ENCODE data around the gene CPXM1. TPM values are rescaled to one million over a fixed set of nuclear protein-coding genes. Genes with fewer than 3 reads are reported as not detected.

CPXM1 gene
- total and polyA plus RNA-seq, 4 donors, result 0.08 to 5.5 (median 0.16) TPM

DNA sequence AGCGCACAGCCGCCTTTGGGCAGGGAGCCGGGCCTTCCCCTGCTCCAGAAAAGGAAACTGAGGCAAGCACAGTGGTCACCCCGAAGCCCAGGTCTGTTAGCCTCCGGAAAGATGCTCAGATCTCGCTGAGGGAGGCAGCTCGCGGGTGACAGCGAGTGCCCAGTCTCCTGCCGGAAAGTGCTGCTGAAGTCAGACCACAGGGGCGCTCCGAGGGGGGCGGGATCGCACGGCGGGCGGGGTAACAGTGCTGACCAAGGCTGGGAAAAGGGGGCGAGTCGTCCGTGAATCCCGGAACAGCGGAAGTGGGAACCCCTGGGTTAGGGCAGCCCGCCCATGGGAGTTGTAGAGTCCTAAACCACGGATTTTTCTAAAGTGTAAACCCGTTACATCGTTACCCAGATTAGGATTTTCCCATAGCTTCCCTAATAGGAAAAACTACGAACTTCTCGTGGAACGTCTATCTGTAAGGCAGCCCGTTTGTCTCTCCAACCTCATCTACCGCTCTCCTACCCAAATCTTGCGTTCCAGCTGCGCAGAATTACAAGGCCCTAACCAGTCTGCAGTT lies 40.6 kb upstream of the CPXM1 start:
- Histone ChIP-seq H3K4me1 (ENCODE audit: control insufficient read depth in 4 of 4, insufficient read depth in 4 of 4, low read length in 3 of 4) (peaks cover 9 to 16% (median 13%) of the 10 kb centered on the region in 4 donors), H3K36me3 (ENCODE audit: control insufficient read depth in 4 of 4, insufficient read depth in 3 of 4, low read depth in 1 of 4, low read length in 3 of 4) (peaks cover 0 to 8% (median 3%) of the 10 kb centered on the region in 4 donors), H3K9me3 (ENCODE audit: control insufficient read depth in 4 of 4, low read length in 3 of 4) (no peaks in the 10 kb centered on the region), H3K4me3 (ENCODE audit: low read depth in 1 of 3, low read length in 3 of 3) (peak overlapping the region; percentile 88 to 98 (median 90)), H3K27me3 (ENCODE audit: control insufficient read depth in 4 of 4, insufficient read depth in 4 of 4, low read length in 3 of 4) (no peaks in the 10 kb centered on the region), H3K9ac (ENCODE audit: low read depth in 1 of 2, low read length in 2 of 2) (peak overlapping the region; percentile 29 to 49), H3K27ac (ENCODE audit: low read depth in 1 of 2, low read length in 2 of 2) (peak overlapping the region; percentile 67 to 75)
- WGBS, result 6% methylated on average over 33 of the region's 33 CpGs
- no peak for TF ChIP-seq HNF4G (IDR thresholded peaks at IDR 0.05)
- no peak for TF ChIP-seq NR2F2 (IDR thresholded peaks at IDR 0.05)
- no peak for TF ChIP-seq FOXA2 (IDR thresholded peaks at IDR 0.05)
- TF ChIP-seq, protein P1, sequence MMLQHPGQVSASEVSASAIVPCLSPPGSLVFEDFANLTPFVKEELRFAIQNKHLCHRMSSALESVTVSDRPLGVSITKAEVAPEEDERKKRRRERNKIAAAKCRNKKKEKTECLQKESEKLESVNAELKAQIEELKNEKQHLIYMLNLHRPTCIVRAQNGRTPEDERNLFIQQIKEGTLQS (IDR thresholded peaks at IDR 0.05), result no peak
- no peak for TF ChIP-seq FOXA1 (IDR thresholded peaks at IDR 0.05)
- TF ChIP-seq RAD21 (IDR thresholded peaks at IDR 0.05), result peak in 1 of 2 donors; percentile 10
- TF ChIP-seq, protein P2, sequence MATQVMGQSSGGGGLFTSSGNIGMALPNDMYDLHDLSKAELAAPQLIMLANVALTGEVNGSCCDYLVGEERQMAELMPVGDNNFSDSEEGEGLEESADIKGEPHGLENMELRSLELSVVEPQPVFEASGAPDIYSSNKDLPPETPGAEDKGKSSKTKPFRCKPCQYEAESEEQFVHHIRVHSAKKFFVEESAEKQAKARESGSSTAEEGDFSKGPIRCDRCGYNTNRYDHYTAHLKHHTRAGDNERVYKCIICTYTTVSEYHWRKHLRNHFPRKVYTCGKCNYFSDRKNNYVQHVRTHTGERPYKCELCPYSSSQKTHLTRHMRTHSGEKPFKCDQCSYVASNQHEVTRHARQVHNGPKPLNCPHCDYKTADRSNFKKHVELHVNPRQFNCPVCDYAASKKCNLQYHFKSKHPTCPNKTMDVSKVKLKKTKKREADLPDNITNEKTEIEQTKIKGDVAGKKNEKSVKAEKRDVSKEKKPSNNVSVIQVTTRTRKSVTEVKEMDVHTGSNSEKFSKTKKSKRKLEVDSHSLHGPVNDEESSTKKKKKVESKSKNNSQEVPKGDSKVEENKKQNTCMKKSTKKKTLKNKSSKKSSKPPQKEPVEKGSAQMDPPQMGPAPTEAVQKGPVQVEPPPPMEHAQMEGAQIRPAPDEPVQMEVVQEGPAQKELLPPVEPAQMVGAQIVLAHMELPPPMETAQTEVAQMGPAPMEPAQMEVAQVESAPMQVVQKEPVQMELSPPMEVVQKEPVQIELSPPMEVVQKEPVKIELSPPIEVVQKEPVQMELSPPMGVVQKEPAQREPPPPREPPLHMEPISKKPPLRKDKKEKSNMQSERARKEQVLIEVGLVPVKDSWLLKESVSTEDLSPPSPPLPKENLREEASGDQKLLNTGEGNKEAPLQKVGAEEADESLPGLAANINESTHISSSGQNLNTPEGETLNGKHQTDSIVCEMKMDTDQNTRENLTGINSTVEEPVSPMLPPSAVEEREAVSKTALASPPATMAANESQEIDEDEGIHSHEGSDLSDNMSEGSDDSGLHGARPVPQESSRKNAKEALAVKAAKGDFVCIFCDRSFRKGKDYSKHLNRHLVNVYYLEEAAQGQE (IDR thresholded peaks at IDR 0.05), result no peak
- DNase-seq (ENCODE audit: low spot score), result peak; percentile 62

DNA sequence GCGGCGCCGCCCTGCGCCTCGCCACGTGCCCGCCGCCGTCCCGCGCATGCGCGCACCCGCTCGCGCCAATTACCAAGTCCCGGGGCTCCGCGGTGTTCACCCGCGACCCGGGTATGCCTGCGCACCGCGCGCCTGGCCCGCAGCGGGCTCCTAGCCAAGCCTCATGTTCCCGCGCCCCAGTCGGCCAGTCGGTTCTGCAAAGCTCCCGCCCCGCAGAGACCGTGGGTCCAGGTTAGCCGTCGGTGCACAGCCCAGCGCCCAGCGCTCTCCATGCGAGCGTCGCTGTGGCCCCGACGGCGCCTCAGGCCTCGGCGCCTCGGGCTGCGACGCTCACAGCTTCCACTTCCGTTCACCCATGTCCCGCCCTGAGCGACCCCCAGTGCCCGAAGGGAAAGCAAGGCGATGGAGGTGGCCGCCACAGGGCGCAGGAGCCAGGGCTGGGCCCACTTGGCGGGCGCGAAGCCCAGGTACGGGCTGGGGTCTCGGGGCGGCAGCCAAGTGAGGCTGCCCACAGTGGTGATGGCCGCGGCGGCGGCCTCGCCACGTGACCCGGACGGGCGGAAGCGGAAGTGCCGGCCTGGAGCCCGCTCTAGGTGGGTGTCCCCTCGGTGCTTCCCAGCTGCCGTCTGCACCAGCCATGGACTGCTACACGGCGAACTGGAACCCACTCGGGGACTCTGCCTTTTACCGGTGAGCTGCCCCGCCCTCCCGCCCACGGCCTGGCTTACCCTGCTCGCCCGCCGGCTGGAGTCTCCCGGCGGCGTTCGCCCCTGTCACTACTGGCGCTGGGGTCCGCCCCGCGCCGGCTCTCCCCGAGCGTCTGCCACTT lies 39.9 kb upstream of the CPXM1 start, which contains the start of the genes PCED1A and VPS16:
PCED1A (minus strand) TSS at position 518 of the 829 bp plus-strand sequence. CDS start 743 bp downstream, outside the sequence.
VPS16 (plus strand) TSS at position 608 of the 829 bp plus-strand sequence; CDS start at position 638, 30 bp downstream.
- no peaks in the 10 kb centered on the region for H3K27me3 ChIP-seq (ENCODE audit: control insufficient read depth in 4 of 4, insufficient read depth in 4 of 4, low read length in 3 of 4)
- H3K9ac ChIP-seq (ENCODE audit: low read depth in 1 of 2, low read length in 2 of 2), result peak within 1 kb of the TSS; percentile 74 to 96
- DNase-seq (ENCODE audit: low spot score), result peak; percentile 87
- no peaks in the 10 kb centered on the region for H3K9me3 ChIP-seq (ENCODE audit: control insufficient read depth in 4 of 4, low read length in 3 of 4)
- peaks cover 9 to 16% (median 13%) of the 10 kb centered on the region in 4 donors for H3K4me1 ChIP-seq (ENCODE audit: control insufficient read depth in 4 of 4, insufficient read depth in 4 of 4, low read length in 3 of 4)
- peak within 1 kb of the TSS; percentile 87 to 93 for H3K27ac ChIP-seq (ENCODE audit: low read depth in 1 of 2, low read length in 2 of 2)
- H3K36me3 ChIP-seq (ENCODE audit: control insufficient read depth in 4 of 4, insufficient read depth in 3 of 4, low read depth in 1 of 4, low read length in 3 of 4), result peaks cover 0 to 9% (median 4%) of the 10 kb centered on the region in 4 donors
- WGBS, result 7% methylated on average over 98 of the region's 98 CpGs
- TF ChIP-seq GABPA (IDR thresholded peaks at IDR 0.05 in 1 of 2, conservative IDR thresholded peaks at IDR 0.05 in 1 of 2), result peak; percentile 80 to 94
- TF ChIP-seq, protein P3, sequence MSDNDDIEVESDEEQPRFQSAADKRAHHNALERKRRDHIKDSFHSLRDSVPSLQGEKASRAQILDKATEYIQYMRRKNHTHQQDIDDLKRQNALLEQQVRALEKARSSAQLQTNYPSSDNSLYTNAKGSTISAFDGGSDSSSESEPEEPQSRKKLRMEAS (IDR thresholded peaks at IDR 0.05), result no peak
- TF ChIP-seq YY1 (IDR thresholded peaks at IDR 0.05), result peak; percentile 98
- H3K4me3 ChIP-seq (ENCODE audit: low read depth in 1 of 3, low read length in 3 of 3), result peak within 1 kb of the TSS; percentile 88 to 98 (median 90)

DNA sequence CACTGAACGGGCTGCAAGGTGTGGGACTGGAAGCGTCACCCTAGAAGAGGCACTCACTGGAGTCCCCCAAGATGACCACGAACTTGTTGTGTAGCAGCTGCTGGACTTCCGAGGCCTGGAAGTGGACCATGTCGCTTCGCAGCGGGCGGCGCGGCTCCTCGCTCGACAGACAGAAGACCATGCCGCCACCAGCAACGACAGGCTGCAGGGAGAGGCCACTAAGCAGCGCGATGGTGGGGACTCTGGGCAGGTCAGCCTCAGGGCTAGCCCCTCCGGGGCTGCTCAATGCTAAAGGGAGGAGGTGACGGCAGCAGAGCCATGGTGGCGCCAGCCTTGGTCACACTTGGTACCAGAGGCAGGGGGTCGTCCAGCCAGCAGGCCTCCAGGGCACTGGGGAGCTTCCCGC lies 39.3 kb upstream of the CPXM1 start:
- Histone ChIP-seq H3K9ac (ENCODE audit: low read depth in 1 of 2, low read length in 2 of 2) (peak overlapping the region; percentile 39 to 96), H3K27ac (ENCODE audit: low read depth in 1 of 2, low read length in 2 of 2) (peak overlapping the region in 1 of 2 donors; percentile 87), H3K9me3 (ENCODE audit: control insufficient read depth in 4 of 4, low read length in 3 of 4) (no peaks in the 10 kb centered on the region), H3K27me3 (ENCODE audit: control insufficient read depth in 4 of 4, insufficient read depth in 4 of 4, low read length in 3 of 4) (no peaks in the 10 kb centered on the region), H3K4me1 (ENCODE audit: control insufficient read depth in 4 of 4, insufficient read depth in 4 of 4, low read length in 3 of 4) (peaks cover 9 to 16% (median 13%) of the 10 kb centered on the region in 4 donors), H3K4me3 (ENCODE audit: low read depth in 1 of 3, low read length in 3 of 3) (peak overlapping the region; percentile 88 to 98 (median 90)), H3K36me3 (ENCODE audit: control insufficient read depth in 4 of 4, insufficient read depth in 3 of 4, low read depth in 1 of 4, low read length in 3 of 4) (peaks cover 0 to 11% (median 4%) of the 10 kb centered on the region in 4 donors)
- no peak for DNase-seq (ENCODE audit: low spot score)
- TF ChIP-seq, protein P4, sequence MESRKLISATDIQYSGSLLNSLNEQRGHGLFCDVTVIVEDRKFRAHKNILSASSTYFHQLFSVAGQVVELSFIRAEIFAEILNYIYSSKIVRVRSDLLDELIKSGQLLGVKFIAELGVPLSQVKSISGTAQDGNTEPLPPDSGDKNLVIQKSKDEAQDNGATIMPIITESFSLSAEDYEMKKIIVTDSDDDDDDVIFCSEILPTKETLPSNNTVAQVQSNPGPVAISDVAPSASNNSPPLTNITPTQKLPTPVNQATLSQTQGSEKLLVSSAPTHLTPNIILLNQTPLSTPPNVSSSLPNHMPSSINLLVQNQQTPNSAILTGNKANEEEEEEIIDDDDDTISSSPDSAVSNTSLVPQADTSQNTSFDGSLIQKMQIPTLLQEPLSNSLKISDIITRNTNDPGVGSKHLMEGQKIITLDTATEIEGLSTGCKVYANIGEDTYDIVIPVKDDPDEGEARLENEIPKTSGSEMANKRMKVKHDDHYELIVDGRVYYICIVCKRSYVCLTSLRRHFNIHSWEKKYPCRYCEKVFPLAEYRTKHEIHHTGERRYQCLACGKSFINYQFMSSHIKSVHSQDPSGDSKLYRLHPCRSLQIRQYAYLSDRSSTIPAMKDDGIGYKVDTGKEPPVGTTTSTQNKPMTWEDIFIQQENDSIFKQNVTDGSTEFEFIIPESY (IDR thresholded peaks at IDR 0.05), result no peak
- TF ChIP-seq, protein P3 (IDR thresholded peaks at IDR 0.05), result no peak
- TF ChIP-seq EGR1 (IDR thresholded peaks at IDR 0.05; ENCODE audit: low read depth in 2 of 2) (no peak), TAF1 (conservative IDR thresholded peaks at IDR 0.05) (no peak), YY1 (IDR thresholded peaks at IDR 0.05) (no peak), NR2F2 (IDR thresholded peaks at IDR 0.05) (no peak), HNF4A (conservative IDR thresholded peaks at IDR 0.05) (no peak)
- 88% methylated on average over 21 of the region's 21 CpGs for WGBS

Data from liver (tissue), 9 donors.